ENCODE measurements around the gene MAGI1. TPM values are rescaled to one million over a fixed set of nuclear protein-coding genes. Genes with fewer than 3 reads are reported as not detected.
"Not testable (repeated sequence)": the region's sequence is repeated elsewhere in the genome, so short reads cannot be mapped to it uniquely, and the experiment has no call there.

Gene MAGI1
- total RNA-seq, 1 experiment from 2014 or later = 38.6 TPM

DNA sequence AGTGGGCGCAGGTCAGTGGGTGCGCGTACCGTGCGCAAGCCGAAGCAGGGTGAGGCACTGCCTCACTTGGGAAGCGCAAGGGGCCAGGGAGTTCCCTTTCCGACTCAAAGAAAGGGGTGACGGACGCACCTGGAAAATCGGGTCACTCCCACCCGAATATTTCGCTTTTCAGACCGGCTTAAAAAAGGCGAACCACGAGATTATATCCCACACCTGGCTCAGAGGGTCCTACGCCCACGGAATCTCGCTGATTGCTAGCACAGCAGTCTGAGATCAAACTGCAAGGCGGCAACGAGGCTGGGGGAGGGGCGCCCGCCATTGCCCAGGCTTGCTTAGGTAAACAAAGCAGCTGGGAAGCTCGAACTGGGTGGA lies 529.3 kb downstream of the MAGI1 start:
- RAD21 ChIA-PET (ENCODE audit: low non-redundant PET in 1 of 2, low total read pairs in 2 of 2, uncharacterized antibody in 2 of 2, unreplicated experiment in 2 of 2); H3K9me3 ChIP-seq (ENCODE audit: control insufficient read depth in 1 of 2, insufficient read depth in 1 of 2, low read depth in 1 of 2, low read length in 2 of 2); H3K36me3 ChIP-seq (ENCODE audit: control insufficient read depth in 1 of 2, insufficient read depth in 2 of 2, low read length in 2 of 2); H3K27me3 ChIP-seq (ENCODE audit: insufficient read depth, low read length); intact Hi-C loops (cut with micrococcal nuclease); BruUV-seq (replicated peaks); H3K4me1 ChIP-seq (ENCODE audit: control insufficient read depth in 1 of 2, insufficient read depth in 2 of 2, low read length in 2 of 2); DNase-seq (ENCODE audit: low read depth, low spot score); H4K20me1 ChIP-seq (ENCODE audit: insufficient read depth); ATAC-seq; H3K79me2 ChIP-seq (ENCODE audit: insufficient read depth, low read length); H2AFZ ChIP-seq (ENCODE audit: low read depth, low read length, poor library complexity, severe bottlenecking); POLR2A ChIA-PET; H3K9me2 ChIP-seq (ENCODE audit: insufficient read depth): not testable (repeated sequence)
- H3K4me3 ChIP-seq (replicated peaks in 1 of 2; ENCODE audit: low read depth in 1 of 2, low read length in 2 of 2) = peak overlapping the region; percentile 40 to 52
- H3K27ac ChIP-seq (ENCODE audit: low read depth, low read length) = peak overlapping the region; percentile 49
- peak overlapping the region; percentile 60 for H3K4me2 ChIP-seq (ENCODE audit: low read length)
- H3K9ac ChIP-seq (ENCODE audit: low read length) = peak overlapping the region; percentile 36; the same call in 1 of the 2 replicates
- CTCF ChIA-PET = interaction anchor here (1.0 kb wide), 1 partner anchor 8 kb away, joined by 3 read pairs; no protein-coding TSS in a partner anchor

DNA sequence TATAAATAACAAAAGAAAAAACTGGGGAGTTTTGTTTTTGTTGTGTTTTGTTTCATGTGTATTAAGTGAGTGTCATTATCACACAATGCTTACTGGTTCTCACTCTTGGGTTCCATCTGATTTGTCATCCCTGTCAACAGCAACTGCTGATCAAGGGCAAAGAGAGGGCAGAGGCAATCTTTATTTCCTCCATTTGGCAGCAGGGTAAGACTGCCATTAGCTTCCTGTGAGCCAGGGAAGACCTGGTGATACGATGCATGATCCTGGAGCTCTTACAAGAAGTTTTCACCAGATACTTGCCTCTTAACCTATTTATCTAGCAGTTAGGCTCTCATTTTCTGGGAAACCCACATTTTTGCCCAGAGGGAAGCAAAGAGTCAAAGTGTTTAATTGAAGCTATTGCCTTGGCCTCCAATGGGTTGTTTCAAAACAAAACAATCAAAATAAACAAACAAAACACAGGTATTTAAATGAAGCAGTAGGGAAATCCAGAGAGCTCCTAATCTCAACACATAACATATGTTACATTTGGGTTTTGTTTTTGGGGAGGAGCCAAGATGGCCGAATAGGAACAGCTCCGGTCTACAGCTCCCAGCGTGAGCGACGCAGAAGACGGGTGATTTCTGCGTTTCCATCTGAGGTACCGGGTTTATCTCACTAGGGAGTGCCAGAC lies 529.8 kb downstream of the MAGI1 start:
- intact Hi-C loops (cut with micrococcal nuclease) = no loop called here
- H3K9me2 ChIP-seq (ENCODE audit: insufficient read depth) = no peaks in the 10 kb centered on the region
- no peak overlapping the region for H2AFZ ChIP-seq (ENCODE audit: low read depth, low read length, poor library complexity, severe bottlenecking)
- peak; percentile 54 for ATAC-seq
- H3K9me3 ChIP-seq (ENCODE audit: control insufficient read depth in 1 of 2, insufficient read depth in 1 of 2, low read depth in 1 of 2, low read length in 2 of 2) = no peaks in the 10 kb centered on the region
- CTCF ChIA-PET = interaction anchor here (1.0 kb wide), 1 partner anchor 9 kb away, joined by 3 read pairs; no protein-coding TSS in a partner anchor
- H3K9ac ChIP-seq (ENCODE audit: low read length) = peak overlapping the region; percentile 36; the same call in 1 of the 2 replicates
- H3K4me1 ChIP-seq (ENCODE audit: control insufficient read depth in 1 of 2, insufficient read depth in 2 of 2, low read length in 2 of 2) = peaks cover 4 to 7% of the 10 kb centered on the region in 2 experiments; a peak in 3 of 4 replicates
- H4K20me1 ChIP-seq (ENCODE audit: insufficient read depth) = no peaks in the 10 kb centered on the region
- RAD21 ChIA-PET (ENCODE audit: low non-redundant PET in 1 of 2, low total read pairs in 2 of 2, uncharacterized antibody in 2 of 2, unreplicated experiment in 2 of 2) = no interaction called here
- no peaks in the 10 kb centered on the region for H3K79me2 ChIP-seq (ENCODE audit: insufficient read depth, low read length)
- H3K4me3 ChIP-seq (replicated peaks in 1 of 2; ENCODE audit: low read depth in 1 of 2, low read length in 2 of 2) = peak overlapping the region; percentile 40 to 52
- H3K36me3 ChIP-seq (ENCODE audit: control insufficient read depth in 1 of 2, insufficient read depth in 2 of 2, low read length in 2 of 2) = no peaks in the 10 kb centered on the region
- peak overlapping the region; percentile 49 for H3K27ac ChIP-seq (ENCODE audit: low read depth, low read length)
- BruUV-seq (replicated peaks) = TSS peak; percentile 57
- TF ChIP-seq JUND (IDR thresholded peaks at IDR 0.05) (no peak), YY1 (IDR thresholded peaks at IDR 0.05; ENCODE audit: extremely low read depth, insufficient replicate concordance, low read depth, low read length) (no peak), ZFX (IDR thresholded peaks at IDR 0.05) (no peak)
- TF ChIP-seq, protein P1, sequence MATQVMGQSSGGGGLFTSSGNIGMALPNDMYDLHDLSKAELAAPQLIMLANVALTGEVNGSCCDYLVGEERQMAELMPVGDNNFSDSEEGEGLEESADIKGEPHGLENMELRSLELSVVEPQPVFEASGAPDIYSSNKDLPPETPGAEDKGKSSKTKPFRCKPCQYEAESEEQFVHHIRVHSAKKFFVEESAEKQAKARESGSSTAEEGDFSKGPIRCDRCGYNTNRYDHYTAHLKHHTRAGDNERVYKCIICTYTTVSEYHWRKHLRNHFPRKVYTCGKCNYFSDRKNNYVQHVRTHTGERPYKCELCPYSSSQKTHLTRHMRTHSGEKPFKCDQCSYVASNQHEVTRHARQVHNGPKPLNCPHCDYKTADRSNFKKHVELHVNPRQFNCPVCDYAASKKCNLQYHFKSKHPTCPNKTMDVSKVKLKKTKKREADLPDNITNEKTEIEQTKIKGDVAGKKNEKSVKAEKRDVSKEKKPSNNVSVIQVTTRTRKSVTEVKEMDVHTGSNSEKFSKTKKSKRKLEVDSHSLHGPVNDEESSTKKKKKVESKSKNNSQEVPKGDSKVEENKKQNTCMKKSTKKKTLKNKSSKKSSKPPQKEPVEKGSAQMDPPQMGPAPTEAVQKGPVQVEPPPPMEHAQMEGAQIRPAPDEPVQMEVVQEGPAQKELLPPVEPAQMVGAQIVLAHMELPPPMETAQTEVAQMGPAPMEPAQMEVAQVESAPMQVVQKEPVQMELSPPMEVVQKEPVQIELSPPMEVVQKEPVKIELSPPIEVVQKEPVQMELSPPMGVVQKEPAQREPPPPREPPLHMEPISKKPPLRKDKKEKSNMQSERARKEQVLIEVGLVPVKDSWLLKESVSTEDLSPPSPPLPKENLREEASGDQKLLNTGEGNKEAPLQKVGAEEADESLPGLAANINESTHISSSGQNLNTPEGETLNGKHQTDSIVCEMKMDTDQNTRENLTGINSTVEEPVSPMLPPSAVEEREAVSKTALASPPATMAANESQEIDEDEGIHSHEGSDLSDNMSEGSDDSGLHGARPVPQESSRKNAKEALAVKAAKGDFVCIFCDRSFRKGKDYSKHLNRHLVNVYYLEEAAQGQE (IDR thresholded peaks at IDR 0.05; ENCODE audit: low read depth) = no peak
- H3K4me2 ChIP-seq (ENCODE audit: low read length) = peak overlapping the region; percentile 60
- POLR2A ChIA-PET = no interaction called here
- no peak for DNase-seq (ENCODE audit: low read depth, low spot score)
- H3K27me3 ChIP-seq (ENCODE audit: insufficient read depth, low read length) = no peaks in the 10 kb centered on the region
